ENCODE measurements around the gene HNRNPU. TPM values are rescaled to one million over a fixed set of nuclear protein-coding genes. Genes with fewer than 3 reads are reported as not detected.

The HNRNPU gene
- total and polyA plus RNA-seq, 2 of the 13 experiments (the other 11 are each of a cell fraction or from before 2014, with no cell fraction given): 101 to 508 TPM

GRCh38 chr1:244904119-244904518, 39.8 kb upstream of the HNRNPU start (continued):
- TF ChIP-seq ZNF44 (CRISPR knock-in tag; IDR thresholded peaks at IDR 0.05): no peak

- intact Hi-C loops (cut with micrococcal nuclease; ENCODE audit: unreplicated experiment): no loop called here
- Histone ChIP-seq H3K79me2 (ENCODE audit: insufficient read depth, low read length) (no peaks in the 10 kb centered on the region), H3K9ac (ENCODE audit: insufficient read depth, low read depth, low read length) (no peak overlapping the region), H2AFZ (ENCODE audit: low read length) (no peak overlapping the region), H4K20me1 (ENCODE audit: insufficient read depth, low read length) (no peaks in the 10 kb centered on the region), H3K9me3 (ENCODE audit: low read length) (no peaks in the 10 kb centered on the region), H3K4me3 (replicated peaks in 1 of 3; ENCODE audit: insufficient read depth in 1 of 3, low read depth in 2 of 3, low read length in 3 of 3) (no peak overlapping the region), H3K27me3 (ENCODE audit: control insufficient read depth in 1 of 2, insufficient read depth in 2 of 2, low read length in 2 of 2) (no peaks in the 10 kb centered on the region), H3K36me3 (replicated peaks in 1 of 2; ENCODE audit: control insufficient read depth in 1 of 2, insufficient read depth in 2 of 2, low read length in 2 of 2) (no peaks in the 10 kb centered on the region), H3K27ac (ENCODE audit: extremely low read length, insufficient read depth, low read length) (no peak overlapping the region), H3K4me1 (ENCODE audit: insufficient read depth, low read length) (peaks cover 23% of the 10 kb centered on the region), H3K4me2 (ENCODE audit: low read depth, low read length) (peak overlapping the region; percentile 23; the same call in 1 of the 2 replicates)
- no TSS peak for BruUV-seq (replicated peaks)
- TF ChIP-seq ZNF446 (CRISPR knock-in tag; IDR thresholded peaks at IDR 0.05) (no peak), CHD4 (IDR thresholded peaks at IDR 0.05; ENCODE audit: borderline replicate concordance, low read length) (no peak), AGO1 (IDR thresholded peaks at IDR 0.05; ENCODE audit: low read depth, low read length, poor library complexity, severe bottlenecking) (no peak), TEF (CRISPR knock-in tag; IDR thresholded peaks at IDR 0.05) (no peak), ZNF281 (CRISPR knock-in tag; IDR thresholded peaks at IDR 0.05; ENCODE audit: borderline replicate concordance) (peak; percentile 35; the same call in 1 of the 2 replicates), HOXA7 (CRISPR knock-in tag; IDR thresholded peaks at IDR 0.05) (no peak), TCF7 (IDR thresholded peaks at IDR 0.05; ENCODE audit: low read depth) (no peak), HNF4A (CRISPR knock-in tag; IDR thresholded peaks at IDR 0.05) (peak; percentile 44; the same call in 1 of the 2 replicates), MAFG (CRISPR knock-in tag; IDR thresholded peaks at IDR 0.05) (no peak), CTCF (CRISPR knock-in tag; IDR thresholded peaks at IDR 0.05) (peak; percentile 24; the same call in 1 of the 2 replicates), FOXP1 (IDR thresholded peaks at IDR 0.05) (no peak), FOXP1 (CRISPR knock-in tag; IDR thresholded peaks at IDR 0.05) (no peak)
- FAIRE-seq (no peak), ATAC-seq (peak; percentile 62), DNase-seq (ENCODE audit: low spot score) (peak; percentile 33)
- ChIA-PET CTCF (ENCODE audit: low intra/inter-chr PET ratio, low total read pairs) (no interaction called here), POLR2A (no interaction called here)
- in situ Hi-C loops (cut with HindIII; ENCODE audit: extremely low pct_ligation_motif_present, low pct_unique_long_range_greater_than_20kb): no loop called here
- WGBS (ENCODE audit: low lambda C conversion rate): 5% methylated on average over 6 of the region's 6 CpGs
Observed at GRCh38 chr1:244901400-244902015, 37.2 kb upstream of the HNRNPU start.

Measured in HepG2 (cell line).